NB4 (cell line): ENCODE measurements around the gene SLC26A1.
A peak's percentile ranks its signal among the peaks of the same experiment; 100 is the strongest.

Source experiments
- DNase-seq: peaks from one replicate; pipeline ENCODE4 v3.0.0; 2010; ENCODE audit warnings: low read depth
- H3K4me3 ChIP-seq: one replicate; pipeline ENCODE4 v1.5.1; 2011; ENCODE audit warnings: mild to moderate bottlenecking, low read depth, low read length, moderate library complexity
- MYC ChIP-seq: IDR thresholded peaks from 2 replicates; pipeline ENCODE4 v1.6.1; 2011; ENCODE audit warnings: low read depth, low read length
- POLR2A ChIP-seq: IDR thresholded peaks from 2 replicates; pipeline ENCODE4 v1.6.1; 2011; ENCODE audit warnings: mild to moderate bottlenecking; ENCODE audit not compliant: insufficient read length; ENCODE audit errors: extremely low read depth
- TF ChIP-seq, protein P1 (sequence below): IDR thresholded peaks from 2 replicates; pipeline ENCODE4 v1.6.1; 2011; ENCODE audit warnings: low read depth, low read length
- TF ChIP-seq, protein P2 (sequence below): IDR thresholded peaks from one replicate; pipeline ENCODE4 v1.5.1; 2012; ENCODE audit warnings: low read depth, low read length

Gene SLC26A1

DNA sequence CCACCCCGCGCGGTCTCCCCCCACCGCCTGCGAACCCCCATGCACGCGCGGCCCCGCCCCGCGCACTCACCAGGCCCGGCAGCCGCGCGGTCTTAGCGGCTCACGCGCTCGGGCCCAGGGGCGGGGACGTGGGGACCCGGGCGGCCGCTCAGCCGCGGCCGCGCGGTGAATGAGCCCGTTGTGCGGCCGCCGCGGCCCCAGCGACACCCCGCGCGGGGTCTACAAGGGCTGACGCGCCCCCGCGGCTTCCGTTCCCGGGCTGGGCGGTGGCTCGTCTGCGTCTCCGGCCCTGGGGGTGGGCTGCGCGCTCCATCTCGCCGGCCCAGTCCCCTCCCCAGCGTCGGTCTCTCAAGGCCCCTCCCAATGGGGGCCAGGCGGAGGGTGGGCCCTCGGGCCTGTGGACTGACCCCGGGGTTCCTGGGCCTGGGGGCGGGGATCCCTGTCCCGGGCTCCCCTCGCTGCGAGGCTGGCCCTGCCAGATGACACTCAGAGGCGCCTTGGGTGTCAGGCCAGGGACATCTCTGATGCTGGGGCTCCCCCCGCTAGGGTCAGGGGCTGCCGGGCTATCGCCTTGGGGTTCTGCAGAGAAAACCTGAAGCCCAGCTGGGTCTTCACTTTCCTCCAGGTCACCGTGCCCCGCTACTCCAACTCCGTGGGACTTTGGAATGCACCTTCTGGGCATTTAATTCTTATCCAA is 4.3 kb upstream of the SLC26A1 start:
- TF ChIP-seq, protein P1, sequence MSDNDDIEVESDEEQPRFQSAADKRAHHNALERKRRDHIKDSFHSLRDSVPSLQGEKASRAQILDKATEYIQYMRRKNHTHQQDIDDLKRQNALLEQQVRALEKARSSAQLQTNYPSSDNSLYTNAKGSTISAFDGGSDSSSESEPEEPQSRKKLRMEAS: no peak
- TF ChIP-seq, protein P2, sequence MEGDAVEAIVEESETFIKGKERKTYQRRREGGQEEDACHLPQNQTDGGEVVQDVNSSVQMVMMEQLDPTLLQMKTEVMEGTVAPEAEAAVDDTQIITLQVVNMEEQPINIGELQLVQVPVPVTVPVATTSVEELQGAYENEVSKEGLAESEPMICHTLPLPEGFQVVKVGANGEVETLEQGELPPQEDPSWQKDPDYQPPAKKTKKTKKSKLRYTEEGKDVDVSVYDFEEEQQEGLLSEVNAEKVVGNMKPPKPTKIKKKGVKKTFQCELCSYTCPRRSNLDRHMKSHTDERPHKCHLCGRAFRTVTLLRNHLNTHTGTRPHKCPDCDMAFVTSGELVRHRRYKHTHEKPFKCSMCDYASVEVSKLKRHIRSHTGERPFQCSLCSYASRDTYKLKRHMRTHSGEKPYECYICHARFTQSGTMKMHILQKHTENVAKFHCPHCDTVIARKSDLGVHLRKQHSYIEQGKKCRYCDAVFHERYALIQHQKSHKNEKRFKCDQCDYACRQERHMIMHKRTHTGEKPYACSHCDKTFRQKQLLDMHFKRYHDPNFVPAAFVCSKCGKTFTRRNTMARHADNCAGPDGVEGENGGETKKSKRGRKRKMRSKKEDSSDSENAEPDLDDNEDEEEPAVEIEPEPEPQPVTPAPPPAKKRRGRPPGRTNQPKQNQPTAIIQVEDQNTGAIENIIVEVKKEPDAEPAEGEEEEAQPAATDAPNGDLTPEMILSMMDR: no peak
- no peak for TF ChIP-seq POLR2A
- TF ChIP-seq MYC: no peak
- H3K4me3 ChIP-seq: no peak overlapping the region
- DNase-seq: no peak

DNA sequence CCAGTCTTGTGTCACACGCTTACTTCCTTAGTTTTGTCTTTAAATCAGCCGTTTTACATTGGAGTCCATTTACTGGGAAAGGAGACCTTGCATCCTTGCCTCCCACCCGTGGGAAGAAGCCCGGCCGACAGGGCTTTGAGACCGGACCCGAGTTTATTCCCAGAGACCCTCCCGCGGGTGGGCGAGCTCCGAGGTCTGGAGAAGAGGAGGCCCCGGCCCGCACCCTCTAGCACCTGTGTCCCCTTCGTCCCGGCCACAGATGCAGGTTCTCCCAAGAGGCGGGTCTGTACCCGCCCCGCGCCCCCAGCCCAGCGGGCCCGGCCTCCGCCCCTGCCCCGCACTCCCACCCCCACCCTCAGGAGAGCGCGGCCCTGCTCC is 3.8 kb upstream of the SLC26A1 start:
- TF ChIP-seq, protein P2: no peak
- TF ChIP-seq POLR2A (no peak), MYC (no peak)
- TF ChIP-seq, protein P1: no peak
- H3K4me3 ChIP-seq: no peak overlapping the region

DNA sequence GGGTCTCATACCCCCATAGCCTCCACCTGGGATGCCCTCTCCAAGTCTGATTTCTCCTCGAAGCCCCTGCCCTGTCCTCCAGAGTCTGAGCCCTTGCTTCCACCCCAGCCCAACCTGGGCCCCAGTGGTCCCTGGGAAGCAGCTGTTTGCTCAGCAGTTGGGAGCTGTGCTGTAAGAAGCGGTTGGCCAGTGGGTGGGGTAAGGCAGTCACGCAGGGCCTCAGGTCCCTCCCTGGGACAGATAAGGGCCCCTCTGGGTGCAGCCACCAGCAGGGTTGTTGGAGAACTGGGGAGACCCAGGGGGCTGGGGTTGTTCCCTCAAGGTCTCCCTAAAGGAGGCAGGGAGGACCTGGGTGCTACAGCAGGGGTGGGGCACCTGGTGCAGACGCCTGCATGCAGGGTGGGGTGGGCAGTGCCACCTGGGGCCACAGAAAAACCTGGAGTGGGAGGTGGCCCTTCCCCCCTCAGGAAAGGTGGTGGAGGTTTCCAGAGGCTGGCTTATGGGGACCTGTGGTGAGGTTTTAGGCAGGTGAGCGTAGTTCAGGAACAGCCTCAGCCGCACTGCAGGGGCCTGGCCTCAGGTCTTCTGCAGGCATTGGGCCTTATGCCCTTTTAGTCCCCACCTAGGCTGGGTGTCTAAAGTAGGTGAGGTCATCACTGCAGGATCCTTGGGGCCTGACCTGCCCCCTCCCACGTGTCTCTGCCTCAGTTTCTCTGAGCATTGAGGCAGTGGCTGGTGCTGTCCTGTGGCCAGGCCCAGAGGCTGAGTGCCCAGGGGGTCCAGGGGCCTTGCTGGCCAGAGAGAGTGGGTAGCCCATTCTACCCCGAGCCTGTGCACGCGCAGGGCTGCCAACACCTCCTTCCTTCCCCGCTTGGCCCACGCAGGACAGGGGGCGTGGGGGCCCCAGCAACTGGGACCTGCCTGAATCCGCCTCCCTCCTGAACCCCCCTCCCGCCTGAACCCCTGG is 3.1 kb upstream of the SLC26A1 start:
- TF ChIP-seq, protein P1: no peak
- TF ChIP-seq, protein P2: no peak
- no peak for TF ChIP-seq POLR2A
- no peak for TF ChIP-seq MYC
- H3K4me3 ChIP-seq: no peak overlapping the region
- DNase-seq: peak; percentile 51

More for the DNA sequence above, 3.8 kb upstream of the SLC26A1 start:
- DNase-seq: no peak

DNA sequence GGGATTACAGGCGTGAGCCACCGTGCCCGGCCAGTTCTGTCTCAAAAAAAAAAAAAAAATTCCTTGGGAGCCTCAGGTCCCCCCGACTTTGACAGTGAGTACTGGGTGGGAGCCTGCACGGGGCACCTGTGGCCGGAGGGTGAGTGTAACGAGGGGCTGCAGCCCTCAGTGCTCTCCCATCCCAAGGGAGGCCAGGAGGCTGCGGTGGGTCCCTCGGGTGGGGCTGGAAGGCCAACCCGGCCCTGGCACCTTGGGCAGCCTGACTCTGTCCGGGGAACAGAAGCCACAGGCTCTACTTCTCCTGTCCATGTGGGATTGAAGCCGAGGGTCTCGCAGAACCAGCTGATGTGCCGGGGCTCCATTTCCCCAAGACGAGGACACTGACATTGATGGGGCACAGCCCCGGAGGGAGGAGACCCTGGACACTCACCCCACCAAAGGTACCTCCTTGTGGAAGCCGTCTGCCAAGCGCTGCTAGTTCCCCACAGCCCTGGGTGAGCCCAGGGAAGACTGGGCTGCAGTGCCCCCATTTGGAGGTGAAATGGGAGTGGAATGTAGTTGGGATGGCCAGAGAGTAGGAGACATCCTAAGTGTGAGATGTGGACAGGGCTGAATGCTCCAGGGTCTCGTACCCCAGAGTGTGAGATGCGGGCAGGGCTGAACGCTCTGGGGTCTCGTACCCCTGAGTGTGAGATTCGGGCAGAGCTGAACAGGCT is 2.3 kb upstream of the SLC26A1 start:
- no peak for DNase-seq
- H3K4me3 ChIP-seq: no peak overlapping the region
- TF ChIP-seq, protein P1: no peak

DNA sequence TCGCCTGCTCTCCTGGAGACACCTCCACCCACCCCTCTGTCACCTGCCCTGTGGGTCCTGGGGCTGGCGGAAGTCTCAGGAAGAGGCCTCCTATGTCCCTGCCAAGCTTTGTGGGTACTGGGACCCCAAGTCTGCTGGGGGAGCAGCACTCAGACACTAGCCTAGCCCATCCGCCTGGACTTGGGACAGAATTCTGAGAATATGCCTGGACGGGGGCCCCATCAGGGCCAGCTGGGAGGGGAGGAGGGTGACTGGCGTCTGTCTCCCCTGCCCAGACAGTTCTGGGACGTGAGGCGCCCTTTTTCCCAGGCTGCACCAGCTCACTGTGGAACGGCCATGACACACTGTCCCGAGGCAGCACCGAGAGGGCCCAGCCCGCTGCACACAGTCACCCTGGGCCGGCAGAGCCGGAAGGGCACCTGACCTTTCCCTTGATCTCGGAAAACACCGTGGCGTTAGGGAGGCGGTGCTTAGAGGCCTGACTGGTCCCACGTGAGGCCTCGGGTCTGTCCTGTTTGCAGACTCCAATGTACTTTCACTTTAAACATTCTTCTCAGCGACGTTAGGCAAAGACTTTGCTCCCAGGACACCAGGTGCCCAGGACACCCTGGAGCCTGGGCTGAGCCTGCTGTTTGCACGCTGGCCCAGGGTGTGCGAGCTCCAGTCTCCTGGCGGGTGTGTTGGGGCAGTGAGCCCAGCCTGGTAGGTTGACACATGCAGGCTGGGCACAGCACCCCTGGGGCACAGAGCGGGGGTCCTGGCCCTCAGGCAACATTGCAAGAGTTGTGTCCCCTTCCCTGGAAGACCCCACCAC is 700 bp downstream of the SLC26A1 start:
- H3K4me3 ChIP-seq: no peak overlapping the region
- DNase-seq: no peak
- TF ChIP-seq, protein P2: no peak
- TF ChIP-seq MYC: no peak
- TF ChIP-seq, protein P1: no peak
- TF ChIP-seq POLR2A: no peak
